ENCODE data around the gene PPFIA1. TPM values are rescaled to one million over a fixed set of nuclear protein-coding genes. Genes with fewer than 3 reads are reported as not detected.

Gene PPFIA1
- total and polyA plus RNA-seq, 2 of the 8 experiments (the other 6 are each of a cell fraction or from before 2014, with no cell fraction given), result 44.3 to 73.5 TPM

DNA sequence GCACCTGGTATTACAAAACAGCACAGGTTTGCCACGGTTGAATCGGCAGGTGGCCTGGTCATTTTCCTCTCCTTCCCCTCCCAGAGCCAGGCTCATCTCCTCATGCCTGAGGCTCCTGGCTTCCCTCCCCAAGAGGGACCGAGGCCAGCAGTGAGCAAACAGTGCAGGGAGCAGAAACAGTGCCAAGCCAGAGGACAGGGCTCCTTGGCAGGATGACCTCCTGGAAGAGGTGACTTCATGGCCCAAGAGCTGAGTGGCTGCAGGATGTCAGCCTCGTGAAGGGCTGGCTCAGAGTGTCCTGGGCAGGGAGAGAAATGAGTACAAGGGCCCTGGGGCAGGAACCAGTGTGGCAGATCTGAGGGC, 22.8 kb upstream of the PPFIA1 start:
- no peak for DNase-seq (ENCODE audit: low read depth in 1 of 2, low spot score in 2 of 2)
- H2BK5ac ChIP-seq (ENCODE audit: low read depth, low read length), result no peak overlapping the region
- H2BK120ac ChIP-seq (replicated peaks; ENCODE audit: low read depth, low read length), result no peak overlapping the region
- H4K8ac ChIP-seq (ENCODE audit: extremely low read depth, insufficient read depth, low read length), result peak overlapping the region; percentile 11; the same call in 1 of the 2 replicates
- 87% methylated on average over 4 of the region's 4 CpGs; no CpG with 5 or more reads in 1 of the 2 experiments for WGBS, 2 experiments (ENCODE audit: extremely low coverage in 1 of 2, insufficient coverage in 1 of 2, insufficient read length in 1 of 2, insufficient replicate concordance in 2 of 2, low coverage in 1 of 2, low lambda C conversion rate in 2 of 2, missing lambda C conversion rate in 1 of 2)
- no peak overlapping the region for H2BK20ac ChIP-seq (ENCODE audit: low read length)
- H3K23me2 ChIP-seq (ENCODE audit: low read depth, low read length), result no peaks in the 10 kb centered on the region
- no peak overlapping the region for H2AK5ac ChIP-seq (ENCODE audit: low read depth, low read length)
- TF ChIP-seq HDAC6 (IDR thresholded peaks at IDR 0.05; ENCODE audit: low read depth, low read length), result no peak
- no peak for TF ChIP-seq SP1 (IDR thresholded peaks at IDR 0.05; ENCODE audit: low read depth, low read length)
- TF ChIP-seq GABPA (IDR thresholded peaks at IDR 0.05; ENCODE audit: borderline replicate concordance, insufficient read depth, low read length), result no peak
- no peak for TF ChIP-seq JUN (IDR thresholded peaks at IDR 0.05; ENCODE audit: low read depth, low read length)
- TF ChIP-seq BCL11A (IDR thresholded peaks at IDR 0.05; ENCODE audit: low read depth in 2 of 2, low read length in 2 of 2), result no peak
- TF ChIP-seq CREB1 (IDR thresholded peaks at IDR 0.05), result no peak
- no peak for TF ChIP-seq GTF2F1 (IDR thresholded peaks at IDR 0.05; ENCODE audit: borderline replicate concordance, low read depth, low read length)
- no peak for TF ChIP-seq KDM5A (IDR thresholded peaks at IDR 0.05; ENCODE audit: low read length)
- no peak for TF ChIP-seq HDAC2 (IDR thresholded peaks at IDR 0.05; ENCODE audit: borderline replicate concordance in 1 of 2, low read depth in 2 of 2, low read length in 2 of 2)
- TF ChIP-seq CTBP2 (IDR thresholded peaks at IDR 0.05; ENCODE audit: borderline replicate concordance, insufficient read depth, insufficient read length, low read length), result no peak
- no peak for TF ChIP-seq SP4 (IDR thresholded peaks at IDR 0.05; ENCODE audit: low read length)
- TF ChIP-seq PHF8 (conservative IDR thresholded peaks at IDR 0.05; ENCODE audit: low read depth, low read length), result no peak
- no peak overlapping the region for H3K14ac ChIP-seq (ENCODE audit: insufficient read length)
- peak overlapping the region; percentile 84; the same call in 1 of the 2 replicates for H2AFZ ChIP-seq (ENCODE audit: low read length)
- no peak overlapping the region for H3K9ac ChIP-seq (replicated peaks in 1 of 4; ENCODE audit: extremely low read depth in 1 of 4, low read depth in 3 of 4, low read length in 3 of 4)
- H3K27me3 ChIP-seq (replicated peaks in 1 of 4; ENCODE audit: control insufficient read depth in 3 of 4, extremely low read depth in 1 of 4, insufficient read depth in 3 of 4, low read length in 3 of 4), result no peaks in the 10 kb centered on the region; a peak in 1 of 7 replicates
- H3K36me3 ChIP-seq (ENCODE audit: control insufficient read depth in 2 of 4, insufficient read depth in 4 of 4, low read length in 3 of 4), result no peaks in the 10 kb centered on the region
- no peak overlapping the region for H3K27ac ChIP-seq (ENCODE audit: low read depth, low read length)
- no peak overlapping the region for H3K4ac ChIP-seq (replicated peaks; ENCODE audit: insufficient read length, low read depth, low read length)
- 0 out of 7 replicates have a peak, but pooled peaks cover 0 to 6% (median 0%) of the 10 kb centered on the region in 4 experiments for H3K4me1 ChIP-seq (replicated peaks in 1 of 4; ENCODE audit: control insufficient read depth in 3 of 4, insufficient read depth in 4 of 4, low read length in 3 of 4)
- no peaks in the 10 kb centered on the region for H3K9me3 ChIP-seq (ENCODE audit: insufficient read depth in 2 of 2, low read depth in 1 of 2, low read length in 1 of 2)
- FAIRE-seq, result no peak
- ChIA-PET CTCF (ENCODE audit: partially characterized antibody) (interaction anchor here (0.7 to 2.2 kb wide), 3 partner anchors 9 to 21 kb away, joined by 3 to 7 read pairs (median 6); no protein-coding TSS in a partner anchor), POLR2A (ENCODE audit: partially characterized antibody) (no interaction called here)
- H2BK15ac ChIP-seq (ENCODE audit: low read length), result no peak overlapping the region
- no peak overlapping the region for H3K4me3 ChIP-seq (ENCODE audit: extremely low read depth in 1 of 4, insufficient read depth in 2 of 4, low read depth in 3 of 4, low read length in 4 of 4)
- H3K79me1 ChIP-seq (ENCODE audit: low read depth, low read length), result no peaks in the 10 kb centered on the region
- H3K18ac ChIP-seq (ENCODE audit: extremely low read depth, low read length), result no peak overlapping the region; the same call in 1 of the 2 replicates
- H3K4me2 ChIP-seq (ENCODE audit: insufficient read depth in 1 of 2, low read depth in 2 of 2, low read length in 2 of 2), result no peak overlapping the region
- no peak overlapping the region for H3K23ac ChIP-seq (ENCODE audit: insufficient read length)
- H3K56ac ChIP-seq (replicated peaks; ENCODE audit: insufficient read length, low read depth, low read length), result no peak overlapping the region
- H2BK12ac ChIP-seq (ENCODE audit: low read depth, low read length), result peak overlapping the region; percentile 75; the same call in 1 of the 2 replicates
- no peaks in the 10 kb centered on the region for H3K79me2 ChIP-seq (ENCODE audit: control insufficient read depth in 1 of 2, insufficient read depth in 2 of 2, low read length in 2 of 2)
- H4K91ac ChIP-seq (replicated peaks; ENCODE audit: insufficient read length, low read length), result no peak overlapping the region
- H4K20me1 ChIP-seq (replicated peaks in 1 of 2; ENCODE audit: control insufficient read depth in 1 of 2, insufficient read depth in 2 of 2, low read length in 2 of 2), result no peaks in the 10 kb centered on the region
- H4K5ac ChIP-seq (ENCODE audit: insufficient read length, low read depth, low read length), result no peak overlapping the region

Measured in H1 (cell line).